Hepatocyte (in vitro differentiated cells): ENCODE measurements around the gene FBXO39. TPM values are rescaled to one million over a fixed set of nuclear protein-coding genes. Genes with fewer than 3 reads are reported as not detected.
"Not testable (repeated sequence)": the region's sequence is repeated elsewhere in the genome, so short reads cannot be mapped to it uniquely, and the experiment has no call there.

ENCODE experiments used
- DNase-seq: peaks from one replicate; pipeline ENCODE4 v3.0.0-alpha.2; 2016; ENCODE audit warnings: low spot score
- H2AFZ ChIP-seq: fragments of 200-600 bp; sonication (generic); 2 replicates; pipeline ENCODE4 v1.6.0; 2016; ENCODE audit warnings: antibody characterized with exemption, mild to moderate bottlenecking
- H3K27ac ChIP-seq: fragments of 200-600 bp; sonication (generic); 2 replicates; pipeline ENCODE4 v1.5.1; 2016; ENCODE audit warnings: mild to moderate bottlenecking
- H3K27me3 ChIP-seq: fragments of 200-600 bp; sonication (generic); 2 replicates; pipeline ENCODE4 v1.6.1; 2016
- H3K36me3 ChIP-seq: fragments of 200-600 bp; sonication (generic); replicated peaks from 2 replicates; pipeline ENCODE4 v1.5.1; 2016; ENCODE audit warnings: low read depth; ENCODE audit not compliant: insufficient read depth
- H3K4me1 ChIP-seq: fragments of 200-600 bp; sonication (generic); 2 replicates; pipeline ENCODE4 v1.5.1; 2016; ENCODE audit warnings: mild to moderate bottlenecking, moderate library complexity; ENCODE audit not compliant: insufficient read depth
- H3K4me2 ChIP-seq: fragments of 200-600 bp; sonication (generic); 2 replicates; pipeline ENCODE4 v1.6.0; 2016
- H3K4me3 ChIP-seq: fragments of 200-600 bp; sonication (generic); 2 replicates; pipeline ENCODE4 v1.5.1; 2016; ENCODE audit warnings: mild to moderate bottlenecking
- H3K79me2 ChIP-seq: fragments of 200-600 bp; sonication (generic); 2 replicates; pipeline ENCODE4 v1.6.0; 2017; ENCODE audit warnings: mild to moderate bottlenecking
- H3K9me2 ChIP-seq: fragments of 200-600 bp; sonication (generic); replicated peaks from 2 replicates; pipeline ENCODE4 v1.6.0; 2017; ENCODE audit warnings: mild to moderate bottlenecking; ENCODE audit not compliant: insufficient read depth
- H3K9me3 ChIP-seq: fragments of 200-600 bp; sonication (generic); 2 replicates; pipeline ENCODE4 v1.5.1; 2016; ENCODE audit warnings: low read depth, mild to moderate bottlenecking
- H4K20me1 ChIP-seq: fragments of 200-600 bp; sonication (generic); 2 replicates; pipeline ENCODE4 v1.6.0; 2016; ENCODE audit warnings: mild to moderate bottlenecking; ENCODE audit not compliant: insufficient read depth, poor library complexity, severe bottlenecking
- EZH2 ChIP-seq: fragments of 200-600 bp; sonication (generic); IDR thresholded peaks from 2 replicates; pipeline ENCODE4 v1.6.1; 2016; ENCODE audit warnings: antibody characterized with exemption, mild to moderate bottlenecking, borderline replicate concordance
- EZH2phosphoT487 ChIP-seq: fragments of 200-600 bp; sonication (generic); IDR thresholded peaks from one replicate; pipeline ENCODE4 v1.6.1; 2018; ENCODE audit warnings: antibody characterized with exemption, mild to moderate bottlenecking, low read depth, moderate library complexity; ENCODE audit not compliant: unreplicated experiment, severe bottlenecking
- WGBS: methylation state at CpG from one replicate; pipeline ENCODE4 v1.1.6; 2016; ENCODE audit warnings: low lambda C conversion rate; ENCODE audit errors: missing lambda C conversion rate; 5-methylcytosine and 5-hydroxymethylcytosine counted together
- polyA plus RNA-seq: library from polyadenylated mRNA; unstranded; fragments of >200 nt; fragmentation: Nextera tagmentation; extraction: Ambion mirVana; gene quantifications from 2 replicates; pipeline ENCODE4 v1.2.1, GENCODE V29; 2016
- total RNA-seq: library from RNA; depleted of rRNA; stranded (reverse); fragments of >200 nt; gene quantifications from 2 replicates; pipeline ENCODE4 v1.2.3, GENCODE V29; 2014
- TF ChIP-seq, protein P1 (sequence below): fragments of 200-600 bp; sonication (generic); IDR thresholded peaks from 2 replicates; pipeline ENCODE4 v1.5.1; 2016; ENCODE audit warnings: antibody characterized with exemption, mild to moderate bottlenecking; ENCODE audit not compliant: poor library complexity

Gene FBXO39
- total and polyA plus RNA-seq, 2 experiments from 2014 or later, result not detected

DNA sequence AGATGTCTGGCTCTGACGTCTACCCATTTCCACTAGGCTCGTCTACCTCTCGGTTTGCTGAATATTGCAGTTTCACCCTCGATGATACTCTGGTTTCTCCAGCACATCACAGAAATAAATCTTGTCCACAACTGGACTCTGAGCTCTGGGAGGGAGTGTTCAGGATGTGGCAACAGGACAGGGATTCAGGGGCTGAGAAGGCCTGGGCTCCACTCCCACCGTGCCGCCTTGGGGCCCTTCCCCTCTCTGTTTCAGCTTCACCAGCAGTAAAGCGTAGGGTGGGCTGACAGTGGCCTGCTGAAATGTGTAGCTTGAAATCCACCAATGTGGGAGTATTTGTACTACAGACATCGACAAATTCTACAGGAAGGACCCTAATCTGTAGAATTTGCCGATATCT lies 35.5 kb downstream of the FBXO39 start:
- no peaks in the 10 kb centered on the region for H3K36me3 ChIP-seq
- H3K4me1 ChIP-seq, result no peaks in the 10 kb centered on the region
- WGBS, result 91% methylated on average over 9 of the region's 9 CpGs
- no peaks in the 10 kb centered on the region for H3K9me2 ChIP-seq
- H3K4me2 ChIP-seq, result no peak overlapping the region
- H2AFZ ChIP-seq, result no peak overlapping the region
- H3K9me3 ChIP-seq, result no peaks in the 10 kb centered on the region
- H3K4me3 ChIP-seq, result no peak overlapping the region
- H4K20me1 ChIP-seq, result no peaks in the 10 kb centered on the region
- H3K79me2 ChIP-seq, result no peaks in the 10 kb centered on the region
- no peak for DNase-seq
- H3K27me3 ChIP-seq, result no peaks in the 10 kb centered on the region
- no peak overlapping the region for H3K27ac ChIP-seq
- TF ChIP-seq EZH2phosphoT487 (no peak), EZH2 (no peak)
- TF ChIP-seq, protein P1, sequence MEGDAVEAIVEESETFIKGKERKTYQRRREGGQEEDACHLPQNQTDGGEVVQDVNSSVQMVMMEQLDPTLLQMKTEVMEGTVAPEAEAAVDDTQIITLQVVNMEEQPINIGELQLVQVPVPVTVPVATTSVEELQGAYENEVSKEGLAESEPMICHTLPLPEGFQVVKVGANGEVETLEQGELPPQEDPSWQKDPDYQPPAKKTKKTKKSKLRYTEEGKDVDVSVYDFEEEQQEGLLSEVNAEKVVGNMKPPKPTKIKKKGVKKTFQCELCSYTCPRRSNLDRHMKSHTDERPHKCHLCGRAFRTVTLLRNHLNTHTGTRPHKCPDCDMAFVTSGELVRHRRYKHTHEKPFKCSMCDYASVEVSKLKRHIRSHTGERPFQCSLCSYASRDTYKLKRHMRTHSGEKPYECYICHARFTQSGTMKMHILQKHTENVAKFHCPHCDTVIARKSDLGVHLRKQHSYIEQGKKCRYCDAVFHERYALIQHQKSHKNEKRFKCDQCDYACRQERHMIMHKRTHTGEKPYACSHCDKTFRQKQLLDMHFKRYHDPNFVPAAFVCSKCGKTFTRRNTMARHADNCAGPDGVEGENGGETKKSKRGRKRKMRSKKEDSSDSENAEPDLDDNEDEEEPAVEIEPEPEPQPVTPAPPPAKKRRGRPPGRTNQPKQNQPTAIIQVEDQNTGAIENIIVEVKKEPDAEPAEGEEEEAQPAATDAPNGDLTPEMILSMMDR, result no peak

DNA sequence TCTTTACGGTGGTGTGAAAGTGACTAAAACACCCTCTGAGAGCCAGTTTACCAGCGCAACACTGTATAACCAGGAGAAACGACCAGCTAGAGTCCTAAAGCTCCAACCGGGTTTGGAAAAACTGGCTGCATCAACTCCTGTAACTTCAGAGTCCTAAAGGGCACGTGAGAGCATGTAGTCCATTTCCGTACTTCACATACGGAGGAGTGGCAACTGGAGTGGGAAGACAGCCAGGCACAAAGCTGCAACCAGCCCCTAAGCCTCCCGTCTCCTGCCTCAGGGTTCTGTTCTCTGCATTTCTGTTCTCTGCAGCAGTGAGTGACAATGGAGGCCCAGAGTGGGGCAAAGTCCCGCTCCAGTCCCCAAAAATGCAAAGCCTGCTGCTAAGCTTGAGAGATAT lies 36.3 kb downstream of the FBXO39 start:
- Histone ChIP-seq H3K4me3 (no peak overlapping the region), H3K4me1 (no peaks in the 10 kb centered on the region), H3K9me2 (no peaks in the 10 kb centered on the region), H3K9me3 (no peaks in the 10 kb centered on the region), H2AFZ (no peak overlapping the region), H3K36me3 (no peaks in the 10 kb centered on the region), H3K27ac (no peak overlapping the region), H4K20me1 (no peaks in the 10 kb centered on the region), H3K4me2 (no peak overlapping the region), H3K79me2 (no peaks in the 10 kb centered on the region), H3K27me3 (no peaks in the 10 kb centered on the region)
- TF ChIP-seq EZH2, result no peak
- TF ChIP-seq EZH2phosphoT487, result no peak
- TF ChIP-seq, protein P1, result no peak
- WGBS, result 87% methylated on average over 9 of the region's 9 CpGs
- DNase-seq, result no peak

DNA sequence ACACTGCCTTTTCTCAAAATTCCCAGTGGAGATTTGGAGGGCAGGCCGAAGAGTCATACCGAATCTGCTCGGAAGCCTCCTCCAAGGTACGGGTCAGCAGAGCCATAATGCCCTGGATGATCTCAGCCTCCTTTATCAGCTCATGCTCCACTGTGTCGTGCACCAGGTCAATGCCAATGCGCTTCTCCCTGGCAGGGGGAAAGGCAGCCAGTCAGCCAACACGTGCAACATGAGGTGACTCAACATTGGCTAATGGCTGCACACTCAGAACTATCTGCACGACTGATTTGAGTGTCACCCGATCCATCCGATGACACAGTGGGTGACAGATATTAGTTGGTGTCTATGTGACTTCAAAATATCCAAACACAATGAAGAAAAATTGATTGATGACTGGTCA lies 39.8 kb downstream of the FBXO39 start:
- H3K36me3 ChIP-seq, result no peaks in the 10 kb centered on the region
- H3K4me2 ChIP-seq, result no peak overlapping the region
- H3K79me2 ChIP-seq, result no peaks in the 10 kb centered on the region
- TF ChIP-seq EZH2 (no peak), EZH2phosphoT487 (no peak)
- TF ChIP-seq, protein P1, result no peak
- H4K20me1 ChIP-seq, result no peaks in the 10 kb centered on the region
- H3K4me3 ChIP-seq, result no peak overlapping the region
- no peaks in the 10 kb centered on the region for H3K9me2 ChIP-seq
- DNase-seq, result no peak
- H2AFZ ChIP-seq, result no peak overlapping the region
- H3K9me3 ChIP-seq, result no peaks in the 10 kb centered on the region
- WGBS, result 89% methylated on average over 10 of the region's 10 CpGs
- no peaks in the 10 kb centered on the region for H3K27me3 ChIP-seq
- H3K4me1 ChIP-seq, result no peaks in the 10 kb centered on the region
- H3K27ac ChIP-seq, result no peak overlapping the region

DNA sequence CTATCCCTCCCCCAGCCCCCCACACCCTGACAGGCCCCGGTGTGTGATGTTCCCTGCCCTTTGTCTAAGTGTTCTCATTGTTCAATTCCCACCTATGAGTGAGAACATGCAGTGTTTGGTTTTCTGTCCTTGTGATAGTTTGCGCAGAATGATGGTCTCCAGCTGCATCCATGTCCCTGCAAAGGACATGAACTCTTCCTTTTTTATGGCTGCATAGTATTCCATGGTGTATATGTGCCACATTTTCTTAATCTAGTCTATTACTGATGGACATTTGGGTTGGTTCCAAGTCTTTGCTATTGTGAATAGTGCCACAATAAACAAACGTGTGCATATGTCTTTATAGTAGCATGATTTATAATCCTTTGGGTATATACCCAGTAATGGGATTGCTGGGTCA lies 40.4 kb downstream of the FBXO39 start:
- not testable (repeated sequence) for H4K20me1 ChIP-seq, H3K4me3 ChIP-seq, H3K4me1 ChIP-seq, H3K27ac ChIP-seq, DNase-seq, H2AFZ ChIP-seq, H3K9me3 ChIP-seq, H3K36me3 ChIP-seq, H3K4me2 ChIP-seq, H3K27me3 ChIP-seq, H3K79me2 ChIP-seq, H3K9me2 ChIP-seq
- 98% methylated on average over 3 of the region's 3 CpGs for WGBS
